GM21528 (cell line): ENCODE results near the gene ACVR2B.
"Not testable (repeated sequence)": the region's sequence is repeated elsewhere in the genome, so short reads cannot be mapped to it uniquely, and the experiment has no call there.

Experiments used
- ATAC-seq: cut with Tn5 transposase; IDR thresholded peaks from one replicate; pipeline ENCODE4 v1.9.1; 2021; ENCODE audit warnings: mild to moderate bottlenecking, moderate library complexity; ENCODE audit not compliant: unreplicated experiment, low FRiP score

ACVR2B gene

DNA sequence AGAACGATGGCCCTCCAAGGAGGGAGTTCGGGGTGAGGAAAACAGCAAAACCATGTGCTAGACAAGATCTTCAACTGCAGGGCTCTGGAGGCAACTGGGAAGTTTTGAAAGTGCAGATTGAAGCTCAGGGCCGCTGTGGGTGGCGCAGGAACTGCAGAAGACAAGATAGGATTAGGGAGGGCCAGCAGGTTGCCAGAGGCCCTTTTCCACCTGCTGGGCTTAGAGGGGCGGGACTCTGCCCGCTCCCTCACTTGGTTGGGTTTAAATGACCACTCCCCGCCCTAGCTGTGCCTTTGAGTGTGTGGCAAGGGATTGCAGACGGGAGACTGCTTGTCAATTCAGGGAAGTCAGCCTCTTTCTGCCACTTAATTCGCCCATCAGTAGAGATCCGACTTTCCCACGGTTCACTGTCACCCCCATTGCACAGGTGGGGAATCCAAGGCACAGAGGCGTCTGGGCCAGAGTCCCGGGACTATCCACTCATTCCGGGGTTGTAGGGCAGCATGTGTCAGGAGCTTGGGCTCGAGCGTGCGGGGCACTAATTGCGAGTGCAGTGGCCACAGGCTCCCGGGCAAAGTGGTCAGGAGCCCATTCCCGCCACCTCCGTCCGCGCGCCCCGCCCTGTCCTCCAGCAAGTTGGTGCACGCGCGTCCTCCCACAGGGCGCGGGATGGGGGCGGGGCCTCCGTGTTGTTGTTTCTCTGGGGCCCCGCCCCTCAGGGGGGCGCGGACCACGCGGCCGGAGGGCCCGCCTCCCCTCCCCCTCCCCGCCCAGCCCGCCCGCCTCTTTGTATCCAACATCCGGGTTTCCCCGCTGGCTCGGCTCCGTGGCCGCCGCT, at the start of gene ACVR2B:
Gene ACVR2B, plus strand, starts transcription at position 816 of the 838 bp plus-strand sequence. CDS start 433 bp downstream, outside the sequence.
- peak; percentile 42 for ATAC-seq

DNA sequence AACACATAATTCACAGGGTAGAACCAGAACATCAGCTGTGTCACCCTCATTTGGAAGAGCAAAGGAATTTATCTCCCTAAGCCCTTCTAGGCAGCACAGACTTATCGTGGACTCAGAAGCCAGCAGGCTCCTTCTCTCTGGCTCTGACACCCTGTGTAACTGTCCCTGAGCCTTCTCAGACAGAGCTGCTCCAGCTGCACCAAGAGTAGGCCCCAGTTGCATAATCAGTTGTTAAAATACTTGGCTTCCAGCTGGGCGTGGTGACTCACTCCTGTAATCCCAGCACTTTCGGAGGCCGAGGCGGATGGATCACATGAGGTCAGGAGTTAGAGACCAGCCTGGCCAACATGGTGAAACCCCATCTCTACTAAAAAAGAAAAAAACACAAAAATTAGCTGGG, 49.4 kb upstream of the ACVR2B start:
- ATAC-seq = no peak

DNA sequence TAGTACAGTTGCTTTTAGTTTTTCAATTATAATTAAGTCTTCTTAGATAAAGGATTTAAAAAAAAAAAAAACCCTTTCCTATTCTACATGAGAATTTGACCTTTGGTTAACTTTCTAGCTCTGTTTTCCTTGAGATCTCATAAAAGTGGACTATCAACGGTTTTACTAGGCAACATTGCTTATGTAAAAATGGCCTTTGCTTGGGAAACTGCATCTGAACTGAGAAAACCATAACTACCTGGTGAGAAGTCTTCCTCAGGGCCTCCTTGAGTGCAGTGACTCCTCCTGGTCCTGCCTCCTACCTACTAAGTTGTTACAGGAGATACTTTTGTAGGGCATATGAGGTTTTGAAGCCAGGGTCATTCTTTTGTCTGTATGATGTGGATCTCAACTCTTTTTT, 42.1 kb upstream of the ACVR2B start:
- ATAC-seq = no peak

DNA sequence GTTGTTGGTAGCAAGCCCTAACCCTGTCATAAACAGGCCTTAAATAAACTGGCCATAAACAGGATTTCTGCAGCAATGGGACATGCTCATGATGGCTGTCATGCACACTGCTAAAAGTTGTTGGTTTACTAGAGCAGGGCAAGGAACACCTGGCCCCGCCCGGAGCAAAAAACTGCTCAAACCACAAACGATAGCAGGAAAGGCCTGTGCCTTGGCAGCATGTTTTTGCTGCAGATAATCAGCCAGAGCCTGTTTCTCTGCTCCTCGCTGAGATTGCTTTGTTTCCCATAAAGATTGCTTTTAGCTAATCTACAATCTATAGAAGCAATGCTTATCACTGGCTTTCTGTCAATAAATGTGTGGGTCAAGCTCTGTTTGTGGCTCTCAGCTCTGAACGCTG, 32.9 kb upstream of the ACVR2B start:
- not testable (repeated sequence) for ATAC-seq

DNA sequence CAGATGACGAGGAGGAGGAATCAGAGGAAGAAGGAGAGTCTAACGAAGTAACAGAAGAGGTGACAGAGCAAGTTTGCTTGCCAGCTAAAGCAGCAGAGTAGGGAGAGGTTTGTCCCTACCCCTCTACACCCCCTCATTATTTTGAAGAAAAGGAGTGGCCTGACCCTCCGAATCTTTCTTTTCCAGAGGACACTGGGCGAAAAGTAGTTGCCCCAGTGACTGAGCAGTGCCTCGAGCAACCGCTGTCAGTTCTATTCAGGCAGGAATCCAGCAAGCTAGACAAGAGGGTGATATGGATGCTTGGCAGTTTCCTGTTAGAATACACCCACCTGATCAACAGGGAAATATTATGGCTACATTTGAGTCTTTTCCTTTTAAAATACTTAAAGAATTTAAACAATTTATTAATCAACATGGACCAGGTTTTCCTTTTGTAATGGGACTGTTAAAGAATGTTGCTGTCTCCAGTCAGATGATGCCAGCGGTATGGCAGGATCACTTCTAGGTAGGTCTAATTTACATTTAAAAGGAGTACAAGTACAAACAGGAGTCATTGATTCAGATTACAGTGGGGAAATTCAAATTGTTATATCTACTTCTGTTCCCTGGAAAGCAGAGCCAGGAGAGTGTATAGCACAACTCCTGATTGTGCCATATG, 31.9 kb upstream of the ACVR2B start:
- ATAC-seq = no peak

DNA sequence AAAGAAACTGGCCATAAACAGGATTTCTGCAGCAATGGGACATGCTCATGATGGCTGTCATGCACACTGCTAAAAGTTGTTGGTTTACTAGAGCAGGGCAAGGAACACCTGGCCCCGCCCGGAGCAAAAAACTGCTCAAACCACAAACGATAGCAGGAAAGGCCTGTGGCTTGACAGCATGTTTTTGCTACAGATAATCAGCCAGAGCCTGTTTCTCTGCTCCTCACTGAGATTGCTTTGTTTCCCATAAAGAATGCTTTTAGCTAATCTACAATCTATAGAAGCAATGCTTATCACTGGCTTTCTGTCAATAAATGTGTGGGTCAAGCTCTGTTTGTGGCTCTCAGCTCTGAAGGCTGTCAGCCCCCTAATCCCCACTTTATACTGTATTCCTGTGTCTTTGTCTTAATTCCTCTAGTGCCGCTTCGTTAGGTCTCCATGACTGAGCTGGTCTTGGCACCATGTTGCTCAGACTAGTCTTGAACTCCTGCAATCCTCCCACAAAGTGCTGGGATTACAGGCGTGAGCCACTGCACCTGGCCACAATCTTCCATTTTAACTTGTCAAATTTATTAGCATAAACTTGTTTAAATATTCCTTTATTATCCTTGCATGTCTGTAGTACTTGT, 26.8 kb upstream of the ACVR2B start:
- not testable (repeated sequence) for ATAC-seq

DNA sequence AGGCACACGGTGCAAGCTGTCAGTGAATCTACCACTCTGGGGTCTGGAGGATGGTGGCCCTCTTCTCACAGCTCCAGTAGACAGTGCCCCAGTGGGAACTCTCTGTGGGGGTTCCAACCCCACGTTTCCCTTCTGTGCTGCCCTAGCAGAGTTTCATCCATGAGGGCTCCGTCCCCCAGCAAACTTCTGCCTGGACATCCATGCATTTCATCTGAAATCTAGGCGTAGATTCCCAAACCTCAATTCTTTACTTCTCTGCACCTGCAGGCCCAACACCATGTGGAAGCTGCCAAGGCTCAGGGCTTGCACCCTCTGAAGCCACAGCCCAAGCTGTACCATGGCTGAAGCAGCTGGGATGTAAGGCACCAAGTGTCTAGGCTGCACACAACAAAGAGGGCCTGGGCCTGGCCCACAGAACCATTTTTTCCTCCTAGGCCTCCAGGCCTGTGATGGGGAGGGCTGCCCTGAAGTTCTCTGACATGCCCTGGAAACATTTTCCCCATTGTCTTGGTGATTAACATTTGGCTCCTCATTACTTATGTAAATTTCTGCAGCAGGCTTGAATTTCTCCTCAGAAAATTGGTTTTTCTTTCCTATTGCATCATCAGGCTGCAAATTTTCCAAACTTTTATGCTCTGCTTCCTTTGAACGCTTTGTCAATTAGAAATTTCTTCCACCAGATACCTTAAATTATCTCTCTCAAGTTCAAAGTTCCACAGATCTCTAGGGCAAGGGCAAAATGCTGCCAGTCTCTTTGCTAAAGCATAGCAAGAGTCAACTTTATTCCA, 20.6 kb upstream of the ACVR2B start:
- ATAC-seq = not testable (repeated sequence)

DNA sequence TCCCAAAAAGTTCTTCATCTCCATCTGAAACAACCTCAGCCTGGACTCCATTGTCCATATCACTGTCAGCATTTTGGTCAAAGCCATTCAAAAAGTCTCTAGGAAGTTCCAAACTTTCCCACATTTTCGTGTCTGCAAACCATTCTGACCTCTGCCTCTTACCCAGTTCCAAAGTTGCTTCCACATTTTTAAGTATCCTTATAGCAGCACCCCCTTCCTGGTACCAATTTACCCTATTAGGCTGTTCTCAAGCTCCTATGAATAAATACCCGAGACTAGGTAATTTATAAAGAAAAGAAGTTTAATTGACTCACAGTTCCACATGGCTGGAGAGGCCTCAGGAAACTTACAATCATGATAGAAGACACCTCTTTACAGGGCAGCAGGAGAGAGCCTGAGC, 20.0 kb upstream of the ACVR2B start:
- not testable (repeated sequence) for ATAC-seq

DNA sequence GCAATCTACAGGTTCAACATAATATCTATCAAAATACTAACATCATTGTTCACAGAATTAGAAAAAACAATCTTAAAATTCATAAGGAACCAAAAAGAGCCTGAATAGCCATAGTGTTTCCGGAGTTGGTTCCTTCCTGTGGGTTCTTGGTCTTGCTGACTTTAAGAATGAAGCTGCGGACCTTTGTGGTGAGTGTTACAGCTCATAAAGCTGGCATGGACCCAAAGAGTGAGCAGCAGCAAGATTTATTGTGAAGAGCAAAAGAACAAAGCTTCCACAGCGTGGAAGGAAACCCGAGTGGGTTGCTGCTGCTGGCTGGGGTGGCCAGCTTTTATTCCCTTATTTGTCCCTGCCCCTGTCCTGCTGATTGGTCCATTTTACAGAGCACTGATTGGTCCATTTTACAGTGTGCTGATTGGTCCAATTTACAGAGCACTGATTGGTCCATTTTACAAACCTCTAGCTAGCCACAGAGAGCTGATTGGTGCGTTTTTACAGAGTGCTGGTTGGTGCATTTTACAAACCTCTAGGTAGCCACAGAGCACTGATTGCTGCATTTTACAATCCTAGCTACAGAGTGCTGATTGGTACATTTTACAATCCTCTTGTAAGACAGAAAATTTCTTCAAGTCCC, 15.1 kb upstream of the ACVR2B start:
- ATAC-seq = not testable (repeated sequence)

DNA sequence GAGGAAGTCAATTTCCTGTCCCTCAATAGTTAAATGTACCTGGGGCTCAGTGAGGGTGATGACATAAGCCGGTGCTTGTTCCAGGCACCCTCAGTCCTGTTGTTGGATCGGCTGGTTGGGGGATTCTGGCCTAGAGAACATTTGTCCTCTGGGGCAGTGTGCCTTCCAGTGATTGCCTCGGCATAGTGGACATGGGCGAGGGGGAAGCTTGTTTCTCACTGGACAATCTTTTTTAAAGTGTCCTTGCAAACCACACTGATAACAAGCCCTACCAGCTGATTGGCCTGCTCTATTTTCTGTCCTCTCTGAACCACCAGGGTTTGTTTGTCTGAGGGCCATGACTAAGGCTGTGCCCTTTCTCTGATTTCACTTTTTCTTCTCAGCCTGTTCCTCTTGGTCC, 10.5 kb upstream of the ACVR2B start:
- not testable (repeated sequence) for ATAC-seq

DNA sequence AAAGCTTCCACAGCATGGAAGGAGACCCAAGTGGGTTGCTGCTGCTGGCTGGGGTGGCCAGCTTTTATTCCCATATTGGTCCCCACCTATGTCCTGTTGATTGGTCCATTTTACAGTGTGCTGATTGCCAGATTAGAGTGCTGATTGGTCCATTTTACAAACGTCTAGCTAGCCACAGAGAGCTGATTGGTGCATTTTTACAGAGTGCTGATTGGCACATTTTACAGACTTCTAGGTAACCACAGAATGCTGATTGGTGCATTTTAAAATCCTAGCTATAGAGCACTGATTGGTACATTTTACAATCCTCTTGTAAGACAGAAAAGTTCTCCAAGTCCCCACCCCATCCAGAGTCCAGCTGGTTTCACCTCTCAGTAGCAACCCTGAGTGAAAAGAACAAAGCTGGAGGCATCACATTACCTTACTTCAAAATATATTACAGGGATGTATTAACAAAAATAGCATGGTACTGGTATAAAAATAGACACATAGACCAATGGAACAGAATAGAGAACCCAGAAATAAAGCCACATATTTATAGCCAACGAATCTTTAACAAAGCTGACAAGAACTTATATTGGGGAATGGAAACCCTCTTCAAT, 7.5 kb upstream of the ACVR2B start:
- ATAC-seq = no peak

DNA sequence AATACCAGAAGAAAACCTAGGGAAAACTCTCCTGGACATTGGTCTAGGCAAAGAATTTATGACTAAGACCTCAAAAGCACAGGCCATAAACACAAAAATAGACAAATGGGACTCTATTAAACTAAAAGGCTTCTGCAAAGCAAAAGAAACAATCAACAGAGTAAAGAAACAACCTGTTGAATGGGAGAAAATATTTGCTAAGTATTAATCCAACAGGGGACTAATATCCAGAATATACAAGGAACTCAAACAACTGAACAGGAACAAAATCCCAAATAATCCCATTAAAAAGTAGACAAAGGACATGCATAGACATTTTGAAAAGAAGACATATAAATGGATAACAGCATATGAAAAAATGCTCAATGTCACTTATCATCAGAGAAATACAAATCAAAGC, 6.9 kb upstream of the ACVR2B start:
- no peak for ATAC-seq

DNA sequence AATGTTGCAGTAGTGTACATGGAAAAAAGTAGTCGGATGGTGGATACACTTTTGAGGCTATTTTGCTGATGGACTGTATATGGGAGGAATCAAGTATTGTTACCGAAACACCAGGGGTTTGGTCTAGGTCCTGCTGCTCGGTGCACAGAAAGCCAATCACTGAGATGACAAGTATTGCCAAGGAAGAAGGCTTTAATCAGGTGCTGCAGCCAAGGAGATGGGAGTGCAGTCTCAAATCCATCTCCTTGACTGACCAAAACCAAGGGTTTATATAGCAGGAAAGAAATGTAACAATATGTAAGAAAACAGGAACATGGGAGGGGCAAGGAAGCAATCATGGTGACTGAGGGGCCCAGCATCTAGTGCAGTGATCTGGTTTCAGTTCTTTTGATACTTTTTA, 2.8 kb upstream of the ACVR2B start:
- no peak for ATAC-seq

DNA sequence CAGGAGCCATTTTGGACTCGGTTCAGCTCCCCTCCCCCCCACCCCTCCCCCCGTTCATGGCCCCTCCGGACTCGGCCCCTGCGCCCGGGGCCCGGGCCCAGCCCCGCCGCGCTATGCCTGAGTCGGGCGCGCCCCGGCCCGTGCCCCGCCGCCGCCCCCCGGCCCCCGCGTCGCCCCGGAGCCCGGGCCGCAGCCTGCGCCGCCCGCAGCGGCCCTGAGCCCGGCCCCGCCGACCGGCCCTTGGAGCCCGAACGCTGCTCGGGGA, 155 bp downstream of the ACVR2B start:
- ATAC-seq = peak; percentile 29

DNA sequence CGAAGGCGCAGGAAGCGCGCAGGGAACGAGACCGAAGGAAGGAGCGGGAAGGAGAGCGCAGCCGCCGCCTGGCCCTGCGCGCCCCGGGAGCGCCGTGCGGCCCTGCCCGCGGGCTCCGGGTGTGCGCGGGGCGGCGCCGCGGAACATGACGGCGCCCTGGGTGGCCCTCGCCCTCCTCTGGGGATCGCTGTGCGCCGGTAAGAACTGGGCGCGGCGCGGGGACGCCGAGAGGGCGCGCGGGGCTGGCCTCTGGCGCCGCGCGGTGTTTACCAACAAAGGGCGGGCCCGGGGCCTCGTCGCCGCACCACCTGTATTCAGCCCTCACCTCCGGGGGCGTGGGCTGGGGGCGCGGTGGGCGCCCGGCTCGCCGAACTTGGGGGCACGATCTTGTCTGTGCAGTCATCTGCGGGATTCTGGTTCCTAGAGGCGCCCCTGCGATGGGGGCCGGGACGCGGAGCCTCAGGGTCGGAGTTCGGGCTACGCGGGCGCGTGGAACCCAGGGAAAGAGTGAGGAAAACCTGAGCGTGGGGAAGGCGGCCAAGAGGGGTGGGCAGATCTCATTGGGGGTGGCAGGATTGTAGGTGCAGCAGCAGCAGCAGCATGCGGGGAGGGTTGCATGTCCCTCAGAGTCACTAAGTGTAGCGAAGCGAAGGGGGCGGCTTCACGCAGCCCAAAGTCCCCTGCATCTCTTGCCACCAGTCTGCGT, 641 bp downstream of the ACVR2B start:
- peak; percentile 41 for ATAC-seq

DNA sequence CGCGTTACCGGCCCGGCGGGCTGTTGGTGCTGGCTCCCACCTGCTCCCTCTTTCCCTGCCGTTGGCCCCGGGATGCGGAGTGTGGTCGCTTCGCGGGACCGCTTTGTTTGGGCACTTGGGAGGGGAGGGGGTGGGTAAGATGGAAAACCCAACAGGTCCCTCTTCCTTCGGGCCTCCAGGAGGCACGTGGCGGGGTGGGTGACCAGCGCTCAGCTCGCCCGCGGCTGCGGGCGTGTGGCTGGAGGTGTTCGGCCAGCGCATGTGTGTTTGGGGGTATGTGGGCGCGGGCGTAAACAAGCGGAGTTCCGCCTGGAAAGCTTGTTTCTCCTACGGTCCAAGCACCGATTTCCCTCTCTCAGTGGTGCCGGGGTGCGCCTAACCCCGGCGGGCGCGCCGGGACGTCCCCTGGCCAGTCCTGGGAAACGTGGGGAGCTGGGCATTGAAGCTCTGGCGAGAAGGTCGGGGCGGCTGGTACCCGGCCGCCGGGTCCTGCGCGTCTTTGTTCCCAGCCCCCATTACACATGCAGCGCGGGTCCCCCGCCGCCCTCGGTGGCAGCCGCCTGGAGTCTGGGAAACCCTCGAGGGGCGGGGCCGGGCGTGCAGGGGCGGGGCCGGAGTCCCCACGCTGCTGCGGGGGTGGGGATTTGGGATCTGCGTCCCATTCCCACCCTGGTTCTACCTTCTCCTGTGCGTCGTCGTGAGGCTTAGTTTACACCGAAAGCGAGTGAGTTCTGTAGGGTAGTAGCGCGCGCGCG, 1.4 kb downstream of the ACVR2B start:
- ATAC-seq = no peak

DNA sequence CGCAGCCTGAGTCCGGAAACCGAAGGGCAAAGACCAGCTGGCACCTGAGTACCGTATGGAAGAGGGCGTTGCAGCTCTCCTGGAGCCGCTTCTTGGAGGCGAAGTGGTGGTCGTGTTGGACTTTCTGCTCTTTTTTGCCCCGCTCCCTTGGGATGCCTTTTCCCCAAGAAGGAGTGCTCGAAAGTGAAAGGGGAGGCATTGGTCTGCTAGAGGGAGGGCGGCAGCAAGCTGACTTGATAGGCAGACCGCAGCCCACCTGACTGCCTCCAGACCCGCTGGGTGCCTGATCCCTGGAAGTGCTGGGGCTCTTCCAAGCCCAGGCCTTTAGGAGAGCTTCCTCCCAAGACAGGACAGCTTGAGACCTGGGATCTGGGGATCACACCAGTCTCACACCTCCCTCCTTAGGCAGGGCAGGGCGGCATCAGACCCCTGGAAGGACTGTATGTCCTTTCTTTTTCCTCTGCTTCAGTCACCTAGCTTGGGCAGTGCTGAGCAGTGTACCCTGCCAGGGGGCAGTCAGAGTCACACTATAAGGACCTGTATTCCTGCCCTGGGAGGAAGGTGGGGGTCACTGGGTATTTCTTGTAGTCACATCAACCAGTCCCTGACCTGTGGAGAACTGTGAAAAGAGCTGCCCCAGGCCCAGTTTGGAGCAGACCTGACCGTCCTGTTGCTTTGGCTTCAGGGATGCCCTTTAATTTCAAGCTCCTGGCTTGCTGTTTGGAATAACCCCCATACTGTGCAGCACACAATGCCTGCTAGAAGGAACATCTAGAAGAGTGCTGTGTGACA, 2.1 kb downstream of the ACVR2B start:
- no peak for ATAC-seq
